Endometrium (tissue), 2 donors: ENCODE results near the gene L2HGDH.

Experiments
- FAIRE-seq: peaks from 2 replicates; lab custom pipeline; 2012; peaks lifted over from hg19 to GRCh38; lab: Jason Lieb, UNC
- donor health status: control.
- donor health status: control.

Gene L2HGDH

GRCh38 chr14:50288146-50288545 lies 23.9 kb downstream of the L2HGDH start:
- FAIRE-seq = no peak

GRCh38 chr14:50285861-50286260 lies 26.2 kb downstream of the L2HGDH start:
- FAIRE-seq = no peak

GRCh38 chr14:50272498-50272897 lies 39.5 kb downstream of the L2HGDH start:
- no peak for FAIRE-seq

- no peak for FAIRE-seq
These were observed 41.1 kb downstream of the L2HGDH start for GRCh38 chr14:50270932-50271331.

- no peak for FAIRE-seq
These were observed 47.0 kb downstream of the L2HGDH start for GRCh38 chr14:50265029-50265428.

GRCh38 chr14:50263321-50263720 lies 48.7 kb downstream of the L2HGDH start:
- no peak for FAIRE-seq

GRCh38 chr14:50262865-50263264 lies 49.2 kb downstream of the L2HGDH start:
- no peak for FAIRE-seq

- no peak for FAIRE-seq
These were observed 51.5 kb downstream of the L2HGDH start for GRCh38 chr14:50260511-50260910.

- FAIRE-seq = no peak
These were observed 52.0 kb downstream of the L2HGDH start for GRCh38 chr14:50260072-50260471.

GRCh38 chr14:50257732-50258131 lies 54.3 kb downstream of the L2HGDH start:
- no peak for FAIRE-seq

GRCh38 chr14:50254248-50254647 lies 57.8 kb downstream of the L2HGDH start:
- no peak for FAIRE-seq

- FAIRE-seq = no peak
These were observed 62.8 kb downstream of the L2HGDH start for GRCh38 chr14:50249136-50249775.

GRCh38 chr14:50247245-50247644 lies 64.8 kb downstream of the L2HGDH start:
- FAIRE-seq = peak; percentile 4

- no peak for FAIRE-seq
These were observed 69.3 kb downstream of the L2HGDH start for GRCh38 chr14:50242566-50243310.

GRCh38 chr14:50242096-50242495 lies 69.9 kb downstream of the L2HGDH start:
- FAIRE-seq = no peak

- FAIRE-seq = no peak
These were observed 74.6 kb downstream of the L2HGDH start for GRCh38 chr14:50237427-50237826.

- FAIRE-seq = no peak
These were observed 78.1 kb downstream of the L2HGDH start for GRCh38 chr14:50233951-50234250.

GRCh38 chr14:50233166-50233950 lies 78.7 kb downstream of the L2HGDH start:
- no peak for FAIRE-seq

GRCh38 chr14:50232276-50232642 lies 79.8 kb downstream of the L2HGDH start:
- FAIRE-seq = no peak

GRCh38 chr14:50231475-50232275 lies 80.4 kb downstream of the L2HGDH start, which contains the start of gene SOS2:
Gene SOS2, minus strand, starts transcription at chr14:50231578. Its CDS starts 295 bp downstream, at chr14:50231283.
- no peak for FAIRE-seq

GRCh38 chr14:50230701-50231474 lies 81.1 kb downstream of the L2HGDH start:
- no peak for FAIRE-seq

GRCh38 chr14:50230401-50230700 lies 81.7 kb downstream of the L2HGDH start:
- FAIRE-seq = no peak
